Endothelial cell of umbilical vein (primary cell): ENCODE results near the gene DDIT4. TPM values are rescaled to one million over a fixed set of nuclear protein-coding genes. Genes with fewer than 3 reads are reported as not detected.

Experiments used
- BruUV-seq: library from RNA; stranded (reverse); fragments of 400-500 nt; replicated peaks from 2 replicates; lab custom pipeline; 2021; lab: Mats Ljungman, UMichigan
- CTCF ChIA-PET: fragments of 300-600, 350-600 bp; sonication (Branson Sonifier 250); formaldehyde crosslinking; loops from one replicate; lab custom pipeline; 2021; ENCODE audit warnings: antibody characterized with exemption, inconsistent platforms; lab: Charles Lee
- POLR2A ChIA-PET: fragments of 300-600, 350-600 bp; sonication (Branson Sonifier 250); formaldehyde crosslinking; loops from one replicate; lab custom pipeline; 2021; ENCODE audit warnings: antibody characterized with exemption, inconsistent platforms; lab: Charles Lee
- DNase-seq: peaks from one replicate; pipeline ENCODE4 v3.0.0-alpha.2; 2011; ENCODE audit warnings: low read depth, low spot score
- FAIRE-seq: peaks from 2 replicates; lab custom pipeline; 2011; peaks lifted over from hg19 to GRCh38; lab: Jason Lieb, UNC
- H2AFZ ChIP-seq: 2 replicates; pipeline ENCODE4 v1.6.0; 2012; ENCODE audit warnings: low read depth, low read length, control low read depth, inconsistent platforms
- H3K27ac ChIP-seq: 2 replicates; pipeline ENCODE4 v1.5.1; 2011; ENCODE audit warnings: low read depth, mild to moderate bottlenecking, control low read depth, low read length, moderate library complexity; ENCODE audit not compliant: insufficient read depth
- H3K27me3 ChIP-seq, 2 experiments: 2 replicates each; pipeline versions ENCODE4 v1.6.0 to v1.6.1; 2011; ENCODE audit warnings: low read length in 2 of 2, mixed read lengths in 1 of 2; ENCODE audit not compliant: control insufficient read depth in 2 of 2, insufficient read depth in 2 of 2
- H3K36me3 ChIP-seq, 2 experiments: 2 replicates in 1 of 2; 3 replicates in 1 of 2; pipeline ENCODE4 v1.5.1; 2011; ENCODE audit warnings: low read length in 2 of 2, mild to moderate bottlenecking in 1 of 2, moderate library complexity in 1 of 2; ENCODE audit not compliant: control insufficient read depth in 2 of 2, insufficient read depth in 2 of 2; ENCODE audit errors: extremely low read depth in 1 of 2
- H3K4me1 ChIP-seq: 3 replicates; pipeline ENCODE4 v1.5.1; 2011; ENCODE audit warnings: mild to moderate bottlenecking, low read length; ENCODE audit not compliant: control insufficient read depth, insufficient read depth; ENCODE audit errors: extremely low read depth
- H3K4me2 ChIP-seq: 2 replicates; pipeline ENCODE4 v1.6.1; 2011; ENCODE audit warnings: low read length, control low read depth, mixed read lengths; ENCODE audit not compliant: insufficient read depth
- H3K4me3 ChIP-seq, 3 experiments: fragments of 200-600 bp in 1 of 3; sonication (generic), shearing (Covaris generic) in 1 of 3; replicated peaks in 1 of 3; 2 replicates each; pipeline ENCODE4 v1.5.1; 2011 to 2016; ENCODE audit warnings: control low read depth in 3 of 3, low read length in 3 of 3, mild to moderate bottlenecking in 2 of 3, inconsistent platforms in 1 of 3, low read depth in 1 of 3, moderate library complexity in 1 of 3; ENCODE audit not compliant: insufficient read depth in 1 of 3
- H3K79me2 ChIP-seq: 2 replicates; pipeline ENCODE4 v1.6.0; 2012; ENCODE audit warnings: low read length, inconsistent platforms; ENCODE audit not compliant: control insufficient read depth, insufficient read depth
- H3K9ac ChIP-seq: replicated peaks from 2 replicates; pipeline ENCODE3; 2011; ENCODE audit warnings: low read length, control low read depth; ENCODE audit not compliant: insufficient read depth; ENCODE audit errors: extremely low read depth
- H3K9me1 ChIP-seq: replicated peaks from 3 replicates; pipeline ENCODE4 v1.6.0; 2011; ENCODE audit warnings: mild to moderate bottlenecking, low read length; ENCODE audit not compliant: control insufficient read depth, insufficient read depth; ENCODE audit errors: extremely low read depth
- H3K9me3 ChIP-seq: replicated peaks from 2 replicates; pipeline ENCODE4 v1.5.1; 2012; ENCODE audit warnings: low read length, inconsistent platforms; ENCODE audit not compliant: control insufficient read depth, insufficient read depth
- H4K20me1 ChIP-seq: replicated peaks from 2 replicates; pipeline ENCODE3; 2011; ENCODE audit warnings: mild to moderate bottlenecking, low read length; ENCODE audit not compliant: control insufficient read depth, insufficient read depth; ENCODE audit errors: extremely low read depth
- CTCF ChIP-seq, 2 donors: IDR thresholded peaks; 1 replicate in 1 of 2; 2 replicates in 1 of 2; pipeline ENCODE4 v1.5.1; 2011; ENCODE audit warnings: low read length in 2 of 2, mild to moderate bottlenecking in 2 of 2, moderate library complexity in 2 of 2, control low read depth in 1 of 2, inconsistent platforms in 1 of 2, low read depth in 1 of 2; ENCODE audit not compliant: insufficient read depth in 1 of 2; ENCODE audit errors: extremely low read depth in 1 of 2
- EZH2 ChIP-seq: IDR thresholded peaks from 2 replicates; pipeline ENCODE4 v1.6.1; 2012; ENCODE audit warnings: borderline replicate concordance, low read depth, mild to moderate bottlenecking, moderate library complexity, low read length, inconsistent platforms; ENCODE audit not compliant: severe bottlenecking
- FOS ChIP-seq: IDR thresholded peaks from 2 replicates; pipeline ENCODE4 v1.6.1; 2011; ENCODE audit warnings: mild to moderate bottlenecking, low read length, moderate library complexity, borderline replicate concordance; ENCODE audit not compliant: insufficient read depth
- GATA2 ChIP-seq: IDR thresholded peaks from 2 replicates; pipeline ENCODE4 v1.7.0; 2011; ENCODE audit warnings: low read depth, mild to moderate bottlenecking, moderate library complexity, mixed read lengths, low read length; ENCODE audit not compliant: insufficient read length, insufficient read depth
- JUN ChIP-seq: IDR thresholded peaks from 2 replicates; pipeline ENCODE4 v1.6.1; 2011; ENCODE audit warnings: borderline replicate concordance, low read depth; ENCODE audit not compliant: insufficient read length, insufficient read depth
- MYC ChIP-seq: IDR thresholded peaks from one replicate; pipeline ENCODE4 v1.6.1; 2011; ENCODE audit warnings: mild to moderate bottlenecking, low read depth, low read length
- POLR2A ChIP-seq: IDR thresholded peaks from 2 replicates; pipeline ENCODE4 v1.6.1; 2012; ENCODE audit warnings: low read depth, mild to moderate bottlenecking, control low read depth, low read length
- POLR2AphosphoS5 ChIP-seq: IDR thresholded peaks from 2 replicates; pipeline ENCODE4 v1.6.1; 2012; ENCODE audit warnings: low read depth, mild to moderate bottlenecking, control low read depth, low read length, moderate library complexity; ENCODE audit not compliant: insufficient read depth
- dilution Hi-C: fragments of 300-500 bp; cut with MboI; formaldehyde crosslinking; loops from one replicate; pipeline ENCODE4 v1.15.0; 2019; ENCODE audit warnings: low sequenced_read_pairs; ENCODE audit not compliant: extremely low pct_ligation_motif_present
- intact Hi-C: fragments of 100-400 bp; cut with micrococcal nuclease; formaldehyde crosslinking; loops from one replicate; pipeline ENCODE4 v1.10.0; 2022
- polyA plus RNA-seq, 4 experiments: library from polyadenylated mRNA; depleted of rRNA in 3 of 4; stranded (reverse) in 3 of 4; unstranded in 1 of 4; fragments of >200 nt; gene quantifications; 2 replicates each; pipeline versions ENCODE4 v1.2.1 to v1.2.3, GENCODE V29; 2011 to 2012; ENCODE audit warnings: missing spikeins in 1 of 4
- total RNA-seq: library from RNA; stranded (reverse); gene quantifications from 2 replicates; pipeline ENCODE4 v1.2.3, GENCODE V29; 2021
- TF ChIP-seq, protein P1 (sequence below): IDR thresholded peaks from 2 replicates; pipeline ENCODE4 v1.6.1; 2011; ENCODE audit not compliant: insufficient read depth, insufficient read length

DDIT4 gene
- total and polyA plus RNA-seq, 2 donors (not counting 3 experiments of a cell fraction or from before 2014, with no cell fraction given) = 60.4 to 65.3 TPM

DNA sequence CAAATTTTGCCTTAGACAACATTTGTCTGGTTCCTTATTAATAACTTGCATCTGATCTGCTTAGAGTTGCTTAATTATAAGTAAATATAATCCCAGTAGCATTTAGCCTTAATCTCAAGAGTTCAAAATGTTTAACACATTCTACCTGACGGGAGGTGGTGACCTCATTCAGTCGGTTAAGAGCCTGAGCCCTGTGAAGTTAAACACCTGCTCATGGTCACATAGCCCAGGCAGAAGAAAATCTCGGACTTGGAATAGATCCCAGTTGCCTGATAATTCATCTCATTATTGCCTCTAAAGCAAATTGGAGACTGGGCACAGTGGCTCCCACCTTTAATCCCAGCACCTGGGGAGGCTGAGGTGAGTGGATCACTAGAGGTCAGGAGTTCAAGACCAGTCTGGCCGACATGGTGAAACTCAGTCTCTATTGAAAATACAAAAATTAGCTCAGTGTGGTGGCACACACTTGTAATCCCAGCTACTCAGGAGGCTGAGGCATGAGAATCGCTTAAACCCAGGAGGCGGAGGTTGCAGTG lies 39.1 kb upstream of the DDIT4 start:
- H3K4me1 ChIP-seq = no peaks in the 10 kb centered on the region
- H3K79me2 ChIP-seq = no peaks in the 10 kb centered on the region
- ChIA-PET POLR2A (no interaction called here), CTCF (no interaction called here)
- BruUV-seq = no TSS peak
- TF ChIP-seq GATA2 (no peak), POLR2AphosphoS5 (no peak), POLR2A (no peak), JUN (no peak), CTCF (IDR thresholded peaks at IDR 0.05; ENCODE audit: extremely low read depth in 1 of 2, insufficient read depth in 1 of 2, low read depth in 1 of 2, low read length in 2 of 2) (no peak), MYC (no peak), EZH2 (no peak), FOS (no peak)
- TF ChIP-seq, protein P1, sequence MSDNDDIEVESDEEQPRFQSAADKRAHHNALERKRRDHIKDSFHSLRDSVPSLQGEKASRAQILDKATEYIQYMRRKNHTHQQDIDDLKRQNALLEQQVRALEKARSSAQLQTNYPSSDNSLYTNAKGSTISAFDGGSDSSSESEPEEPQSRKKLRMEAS = no peak
- dilution Hi-C loops (no loop called here), intact Hi-C loops (no loop called here)
- no peaks in the 10 kb centered on the region for H3K9me3 ChIP-seq
- H3K27ac ChIP-seq = no peak overlapping the region
- peaks cover 0 to 5% of the 10 kb centered on the region in 2 experiments for H3K36me3 ChIP-seq
- no peaks in the 10 kb centered on the region for H4K20me1 ChIP-seq
- no peaks in the 10 kb centered on the region for H3K9me1 ChIP-seq
- H3K4me3 ChIP-seq = no peak overlapping the region
- H3K4me2 ChIP-seq = no peak overlapping the region
- H3K27me3 ChIP-seq = no peaks in the 10 kb centered on the region
- FAIRE-seq (no peak), DNase-seq (no peak)
- H3K9ac ChIP-seq = no peak overlapping the region
- H2AFZ ChIP-seq = no peak overlapping the region
